GM11168 (cell line): Measurements from ENCODE around the gene CARD19.

Experiments used
- in situ Hi-C: fragments of 300-500 bp; cut with MboI; formaldehyde crosslinking; loops from one replicate; pipeline ENCODE4 v1.12.0; 2022; ENCODE audit warnings: low sequenced_read_pairs; ENCODE audit not compliant: unreplicated experiment

CARD19 gene

GRCh38 chr9:93086447-93087224 is 9.4 kb upstream of the CARD19 start:
- in situ Hi-C loops: no loop called here

GRCh38 chr9:93087971-93088655 is 7.9 kb upstream of the CARD19 start:
- in situ Hi-C loops: no loop called here

GRCh38 chr9:93088656-93089015 is 7.4 kb upstream of the CARD19 start:
- in situ Hi-C loops: no loop called here

- in situ Hi-C loops: no loop called here
Measured at GRCh38 chr9:93089024-93089423, 7.0 kb upstream of the CARD19 start.

GRCh38 chr9:93089481-93089991 is 6.5 kb upstream of the CARD19 start:
- in situ Hi-C loops: no loop called here

GRCh38 chr9:93090091-93090655 is 5.8 kb upstream of the CARD19 start:
- in situ Hi-C loops: no loop called here

- in situ Hi-C loops: no loop called here
Measured at GRCh38 chr9:93091056-93091452, 5.0 kb upstream of the CARD19 start.

GRCh38 chr9:93091453-93092081 is 4.5 kb upstream of the CARD19 start:
- in situ Hi-C loops: no loop called here

- in situ Hi-C loops: no loop called here
Measured at GRCh38 chr9:93092251-93092991, 3.6 kb upstream of the CARD19 start.

- in situ Hi-C loops: no loop called here
Measured at GRCh38 chr9:93093127-93093876, 2.7 kb upstream of the CARD19 start.

- in situ Hi-C loops: no loop called here
Measured at GRCh38 chr9:93093877-93094657, 1.9 kb upstream of the CARD19 start.

GRCh38 chr9:93094658-93095204 is 1.3 kb upstream of the CARD19 start:
- in situ Hi-C loops: no loop called here

- in situ Hi-C loops: no loop called here
Measured at GRCh38 chr9:93095205-93096130, 549 bp upstream of the CARD19 start.

- in situ Hi-C loops: no loop called here
Measured at GRCh38 chr9:93096811-93097382, 880 bp downstream of the CARD19 start.

GRCh38 chr9:93097511-93098201 is 1.6 kb downstream of the CARD19 start:
- in situ Hi-C loops: no loop called here

GRCh38 chr9:93098236-93098946 is 2.4 kb downstream of the CARD19 start:
- in situ Hi-C loops: no loop called here
